OCI-LY3 (cell line): ENCODE results near the gene RAB4B.

Source experiments
- EZH2phosphoT487 ChIP-seq: fragments of 200-600 bp; shearing (Covaris generic); IDR thresholded peaks from 2 replicates; pipeline ENCODE4 v1.6.1; 2018; ENCODE audit warnings: antibody characterized with exemption, mixed run types, low read depth
- TF ChIP-seq, protein P1 (sequence below): fragments of 200-600, 300-600 bp; sonication (generic); IDR thresholded peaks from 2 replicates; pipeline ENCODE4 v1.5.1; 2014; ENCODE audit warnings: antibody characterized with exemption, low read length, low read depth

GRCh38 chr19:40742886-40743285 is 35.2 kb upstream of the RAB4B start:
- no peak for TF ChIP-seq EZH2phosphoT487
- TF ChIP-seq, protein P1, sequence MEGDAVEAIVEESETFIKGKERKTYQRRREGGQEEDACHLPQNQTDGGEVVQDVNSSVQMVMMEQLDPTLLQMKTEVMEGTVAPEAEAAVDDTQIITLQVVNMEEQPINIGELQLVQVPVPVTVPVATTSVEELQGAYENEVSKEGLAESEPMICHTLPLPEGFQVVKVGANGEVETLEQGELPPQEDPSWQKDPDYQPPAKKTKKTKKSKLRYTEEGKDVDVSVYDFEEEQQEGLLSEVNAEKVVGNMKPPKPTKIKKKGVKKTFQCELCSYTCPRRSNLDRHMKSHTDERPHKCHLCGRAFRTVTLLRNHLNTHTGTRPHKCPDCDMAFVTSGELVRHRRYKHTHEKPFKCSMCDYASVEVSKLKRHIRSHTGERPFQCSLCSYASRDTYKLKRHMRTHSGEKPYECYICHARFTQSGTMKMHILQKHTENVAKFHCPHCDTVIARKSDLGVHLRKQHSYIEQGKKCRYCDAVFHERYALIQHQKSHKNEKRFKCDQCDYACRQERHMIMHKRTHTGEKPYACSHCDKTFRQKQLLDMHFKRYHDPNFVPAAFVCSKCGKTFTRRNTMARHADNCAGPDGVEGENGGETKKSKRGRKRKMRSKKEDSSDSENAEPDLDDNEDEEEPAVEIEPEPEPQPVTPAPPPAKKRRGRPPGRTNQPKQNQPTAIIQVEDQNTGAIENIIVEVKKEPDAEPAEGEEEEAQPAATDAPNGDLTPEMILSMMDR = no peak
